GM12892 (cell line): Measurements from ENCODE around the gene NTMT1.

Experiments used
- POLR2A ChIP-seq: IDR thresholded peaks from 2 replicates; pipeline ENCODE4 v1.6.1; 2011; ENCODE audit warnings: low read depth, low read length, control low read depth
- POLR2AphosphoS5 ChIP-seq: IDR thresholded peaks from 2 replicates; pipeline ENCODE4 v1.6.1; 2011; ENCODE audit warnings: low read depth, low read length, control low read depth
- TAF1 ChIP-seq: IDR thresholded peaks from 2 replicates; pipeline ENCODE4 v1.6.1; 2011; ENCODE audit warnings: low read depth, mild to moderate bottlenecking, control low read depth, low read length, borderline replicate concordance

GRCh38 chr9:129590466-129590865, 35.5 kb upstream of the NTMT1 start:
- no peak for TF ChIP-seq POLR2AphosphoS5
- no peak for TF ChIP-seq TAF1
- TF ChIP-seq POLR2A, result no peak
